EH (cell line): Measurements from ENCODE around the gene POTEG.
"Not testable (repeated sequence)": the region's sequence is repeated elsewhere in the genome, so short reads cannot be mapped to it uniquely, and the experiment has no call there.

Source experiments
- DNase-seq: peaks from one replicate; pipeline ENCODE4 v3.0.0-alpha.2; 2015; ENCODE audit warnings: low read depth

The POTEG gene

GRCh38 chr14:19372813-19373500 lies 61.2 kb downstream of the POTEG start:
- DNase-seq, result not testable (repeated sequence)

- DNase-seq, result not testable (repeated sequence)
Observed at GRCh38 chr14:19371767-19372166, 62.4 kb downstream of the POTEG start.

- DNase-seq, result not testable (repeated sequence)
Observed at GRCh38 chr14:19362803-19363202, 71.3 kb downstream of the POTEG start.

- DNase-seq, result not testable (repeated sequence)
Observed at GRCh38 chr14:19362323-19362722, 71.8 kb downstream of the POTEG start.

- not testable (repeated sequence) for DNase-seq
Observed at GRCh38 chr14:19361636-19362253, 72.4 kb downstream of the POTEG start.

- not testable (repeated sequence) for DNase-seq
Observed at GRCh38 chr14:19360937-19361635, 73.1 kb downstream of the POTEG start.
